WTC11 (cell line): Measurements from ENCODE around the gene KIDINS220. TPM values are rescaled to one million over a fixed set of nuclear protein-coding genes. Genes with fewer than 3 reads are reported as not detected.

Experiments used
- ATAC-seq: fragments of 200-7000 bp; cut with Tn5 transposase; 2 replicates; pipeline ENCODE4 v1.10.0; 2021; ENCODE audit warnings: mild to moderate bottlenecking, moderate library complexity
- CTCF ChIA-PET: fragments of 300-600 bp; sonication (Branson Sonifier 250); formaldehyde crosslinking; loops from one replicate; lab custom pipeline; 2021; ENCODE audit warnings: antibody characterized with exemption; lab: Charles Lee
- POLR2A ChIA-PET: fragments of 350-600 bp; sonication (Branson Sonifier 250); formaldehyde crosslinking; loops from one replicate; lab custom pipeline; 2021; ENCODE audit warnings: antibody characterized with exemption; lab: Charles Lee
- DNase-seq: peaks from one replicate; pipeline ENCODE4 v3.0.0; 2021; ENCODE audit warnings: low spot score
- H3K27ac Mint-ChIP-seq: 2 replicates; pipeline ENCODE4 v1.8.0; 2021; ENCODE audit warnings: mixed read lengths
- H3K27me3 Mint-ChIP-seq: 2 replicates; pipeline ENCODE4 v1.8.0; 2021; ENCODE audit warnings: low read depth, mild to moderate bottlenecking, moderate library complexity, mixed read lengths
- H3K36me3 Mint-ChIP-seq: 2 replicates; pipeline ENCODE4 v1.8.0; 2021; ENCODE audit warnings: mixed read lengths
- H3K4me1 Mint-ChIP-seq: 2 replicates; pipeline ENCODE4 v1.8.0; 2022; ENCODE audit warnings: mixed read lengths
- H3K4me3 Mint-ChIP-seq: 2 replicates; pipeline ENCODE4 v1.8.0; 2021; ENCODE audit warnings: mild to moderate bottlenecking, moderate library complexity, mixed read lengths
- H3K9me3 Mint-ChIP-seq: 2 replicates; pipeline ENCODE4 v1.8.0; 2021; ENCODE audit warnings: mixed read lengths
- AR ChIP-seq: fragments of 250-450 bp; sonication (Bioruptor Pico); IDR thresholded peaks from 2 replicates; pipeline ENCODE4 v1.9.0; 2021; ENCODE audit warnings: mild to moderate bottlenecking
- ATF1 ChIP-seq: sonication (generic); formaldehyde crosslinking; IDR thresholded peaks from 2 replicates; pipeline ENCODE4 v1.8.1; 2023; ENCODE audit warnings: mild to moderate bottlenecking, moderate library complexity, missing genetic modification reagents
- ATF2 ChIP-seq: sonication (generic); formaldehyde crosslinking; IDR thresholded peaks from 2 replicates; pipeline ENCODE4 v1.8.1; 2022; ENCODE audit warnings: low read depth, missing genetic modification reagents, borderline replicate concordance
- ATF6 ChIP-seq: sonication (generic); formaldehyde crosslinking; IDR thresholded peaks from 2 replicates; pipeline ENCODE4 v1.8.1; 2023; ENCODE audit warnings: mild to moderate bottlenecking, missing genetic modification reagents
- CDX4 ChIP-seq: fragments of 250-450 bp; sonication (Bioruptor Pico); IDR thresholded peaks from 2 replicates; pipeline ENCODE4 v1.9.0; 2021; ENCODE audit warnings: moderate library complexity, mild to moderate bottlenecking, inconsistent platforms, borderline replicate concordance
- ERG ChIP-seq: fragments of 250-450 bp; sonication (Bioruptor Pico); IDR thresholded peaks from 2 replicates; pipeline ENCODE4 v1.8.0; 2021; ENCODE audit warnings: mild to moderate bottlenecking
- ESRRA ChIP-seq: sonication (generic); formaldehyde crosslinking; IDR thresholded peaks from 2 replicates; pipeline ENCODE4 v1.8.1; 2022; ENCODE audit warnings: mild to moderate bottlenecking, missing genetic modification reagents, borderline replicate concordance
- ETV6 ChIP-seq: sonication (generic); formaldehyde crosslinking; IDR thresholded peaks from 2 replicates; pipeline ENCODE4 v1.8.1; 2022; ENCODE audit warnings: mild to moderate bottlenecking, missing genetic modification reagents
- FOXJ3 ChIP-seq: sonication (generic); formaldehyde crosslinking; IDR thresholded peaks from 2 replicates; pipeline ENCODE4 v1.9.0; 2021; ENCODE audit warnings: missing genetic modification reagents, mild to moderate bottlenecking, borderline replicate concordance
- FOXK1 ChIP-seq: sonication (generic); formaldehyde crosslinking; IDR thresholded peaks from 2 replicates; pipeline ENCODE4 v1.8.0; 2022; ENCODE audit warnings: mild to moderate bottlenecking, moderate library complexity, missing genetic modification reagents
- FOXP4 ChIP-seq: sonication (generic); formaldehyde crosslinking; IDR thresholded peaks from 2 replicates; pipeline ENCODE4 v1.8.0; 2022; ENCODE audit warnings: mild to moderate bottlenecking, missing genetic modification reagents
- GRHL2 ChIP-seq: fragments of 250-450 bp; sonication (Bioruptor Pico); IDR thresholded peaks from 2 replicates; pipeline ENCODE4 v1.8.0; 2022; ENCODE audit warnings: mild to moderate bottlenecking, moderate library complexity; ENCODE audit not compliant: insufficient replicate concordance, severe bottlenecking
- JUN ChIP-seq: sonication (generic); formaldehyde crosslinking; IDR thresholded peaks from 2 replicates; pipeline ENCODE4 v1.8.0; 2023; ENCODE audit warnings: mild to moderate bottlenecking, missing genetic modification reagents
- MXD4 ChIP-seq: fragments of 250-450 bp; sonication (Bioruptor Pico); IDR thresholded peaks from 2 replicates; pipeline ENCODE4 v1.8.0; 2021; ENCODE audit warnings: mild to moderate bottlenecking, moderate library complexity, borderline replicate concordance
- NFYB ChIP-seq: sonication (generic); formaldehyde crosslinking; conservative IDR thresholded peaks from 2 replicates; pipeline ENCODE4 v1.8.0; 2022; ENCODE audit warnings: low read depth, missing genetic modification reagents
- TCF7 ChIP-seq: sonication (generic); formaldehyde crosslinking; IDR thresholded peaks from 2 replicates; pipeline ENCODE4 v1.8.0; 2022; ENCODE audit warnings: mild to moderate bottlenecking, low read depth, missing genetic modification reagents, moderate library complexity
- TEAD4 ChIP-seq: sonication (generic); formaldehyde crosslinking; IDR thresholded peaks from 2 replicates; pipeline ENCODE4 v1.8.0; 2022; ENCODE audit warnings: mild to moderate bottlenecking, missing genetic modification reagents
- USF1 ChIP-seq: sonication (generic); formaldehyde crosslinking; IDR thresholded peaks from 2 replicates; pipeline ENCODE4 v1.8.0; 2022; ENCODE audit warnings: mild to moderate bottlenecking, missing genetic modification reagents
- ZNF138 ChIP-seq: sonication (generic); formaldehyde crosslinking; conservative IDR thresholded peaks from 2 replicates; pipeline ENCODE4 v1.8.1; 2022; ENCODE audit warnings: mild to moderate bottlenecking, moderate library complexity, missing genetic modification reagents
- ZNF423 ChIP-seq: fragments of 250-450 bp; sonication (Bioruptor Pico); IDR thresholded peaks from 2 replicates; pipeline ENCODE4 v2.1.2; 2022; ENCODE audit warnings: mild to moderate bottlenecking, moderate library complexity
- total RNA-seq: library from RNA; stranded (reverse); gene quantifications from 3 replicates; pipeline ENCODE4 v1.2.3, GENCODE V29; 2021

KIDINS220 gene
- total RNA-seq, 1 experiment from 2014 or later, result 23.9 TPM

GRCh38 chr2:8697190-8697589 is 140.2 kb downstream of the KIDINS220 start:
- no peaks in the 10 kb centered on the region for H3K27me3 Mint-ChIP-seq
- ChIA-PET POLR2A (no interaction called here), CTCF (no interaction called here)
- no peak overlapping the region for H3K4me3 Mint-ChIP-seq
- peaks cover 13% of the 10 kb centered on the region for H3K9me3 Mint-ChIP-seq
- H3K4me1 Mint-ChIP-seq, result peaks cover 7% of the 10 kb centered on the region
- TF ChIP-seq GRHL2 (CRISPR knock-in tag) (no peak), MXD4 (no peak), ETV6 (CRISPR knock-in tag) (no peak), ATF6 (CRISPR knock-in tag) (no peak), NFYB (CRISPR knock-in tag) (no peak), FOXP4 (CRISPR knock-in tag) (no peak), JUN (CRISPR knock-in tag) (no peak), ERG (CRISPR knock-in tag) (no peak), ZNF423 (CRISPR knock-in tag) (no peak), ESRRA (CRISPR knock-in tag) (no peak), TEAD4 (CRISPR knock-in tag) (no peak), AR (CRISPR knock-in tag) (no peak), USF1 (CRISPR knock-in tag) (no peak), CDX4 (CRISPR knock-in tag) (no peak), FOXJ3 (CRISPR knock-in tag) (no peak), ATF1 (CRISPR knock-in tag) (no peak), ZNF138 (CRISPR knock-in tag) (no peak), TCF7 (CRISPR knock-in tag) (no peak), FOXK1 (CRISPR knock-in tag) (no peak), ATF2 (CRISPR knock-in tag) (no peak)
- DNase-seq, result no peak
- peaks cover 6% of the 10 kb centered on the region; the same call in 1 of the 2 replicates for H3K36me3 Mint-ChIP-seq
- ATAC-seq, result no peak
- no peak overlapping the region for H3K27ac Mint-ChIP-seq
